HG03025 (cell line): ENCODE measurements around the gene NEU2.
"Not testable (repeated sequence)": the region's sequence is repeated elsewhere in the genome, so short reads cannot be mapped to it uniquely, and the experiment has no call there.

Source experiments
- ATAC-seq: cut with Tn5 transposase; IDR thresholded peaks from one replicate; pipeline ENCODE4 v1.9.1; 2021; ENCODE audit warnings: mild to moderate bottlenecking, moderate library complexity; ENCODE audit not compliant: unreplicated experiment, low FRiP score

Gene NEU2

GRCh38 chr2:233033672-233034071, 1.2 kb downstream of the NEU2 start:
- no peak for ATAC-seq

GRCh38 chr2:233034091-233034882, 1.8 kb downstream of the NEU2 start:
- ATAC-seq, result no peak

GRCh38 chr2:233035426-233036161, 3.1 kb downstream of the NEU2 start:
- ATAC-seq, result no peak

GRCh38 chr2:233036162-233036838, 3.8 kb downstream of the NEU2 start:
- no peak for ATAC-seq

GRCh38 chr2:233037078-233037477, 4.6 kb downstream of the NEU2 start:
- no peak for ATAC-seq

DNA sequence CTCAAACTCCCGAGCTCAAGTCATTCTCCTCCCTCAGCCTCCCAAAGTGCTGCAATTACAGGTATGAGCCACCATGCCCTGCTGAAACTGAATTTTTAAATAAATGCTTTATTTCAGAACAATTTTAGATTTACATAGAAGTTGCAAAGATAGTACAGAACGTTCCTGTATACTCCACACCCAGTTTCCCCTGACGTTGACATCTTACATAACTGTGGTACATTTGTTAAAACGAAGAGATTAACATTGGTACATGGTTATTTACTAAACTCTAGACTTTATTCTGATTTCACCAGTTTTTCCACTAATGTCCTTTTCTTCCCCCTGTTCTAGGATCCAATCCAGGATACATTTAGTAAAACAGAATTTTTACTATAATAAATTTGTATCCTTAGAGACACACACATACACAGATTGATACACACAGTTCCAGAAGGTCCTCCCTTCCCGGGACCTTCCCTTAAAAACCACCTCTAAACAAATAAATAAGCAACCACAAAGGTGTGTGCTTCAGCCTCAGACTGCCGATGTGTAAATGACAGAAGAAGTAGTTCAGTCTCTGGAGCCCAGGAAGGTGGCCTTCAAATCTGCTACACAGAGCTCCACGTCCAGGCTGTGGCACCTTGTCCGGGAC, 6.9 kb downstream of the NEU2 start:
- ATAC-seq, result no peak

DNA sequence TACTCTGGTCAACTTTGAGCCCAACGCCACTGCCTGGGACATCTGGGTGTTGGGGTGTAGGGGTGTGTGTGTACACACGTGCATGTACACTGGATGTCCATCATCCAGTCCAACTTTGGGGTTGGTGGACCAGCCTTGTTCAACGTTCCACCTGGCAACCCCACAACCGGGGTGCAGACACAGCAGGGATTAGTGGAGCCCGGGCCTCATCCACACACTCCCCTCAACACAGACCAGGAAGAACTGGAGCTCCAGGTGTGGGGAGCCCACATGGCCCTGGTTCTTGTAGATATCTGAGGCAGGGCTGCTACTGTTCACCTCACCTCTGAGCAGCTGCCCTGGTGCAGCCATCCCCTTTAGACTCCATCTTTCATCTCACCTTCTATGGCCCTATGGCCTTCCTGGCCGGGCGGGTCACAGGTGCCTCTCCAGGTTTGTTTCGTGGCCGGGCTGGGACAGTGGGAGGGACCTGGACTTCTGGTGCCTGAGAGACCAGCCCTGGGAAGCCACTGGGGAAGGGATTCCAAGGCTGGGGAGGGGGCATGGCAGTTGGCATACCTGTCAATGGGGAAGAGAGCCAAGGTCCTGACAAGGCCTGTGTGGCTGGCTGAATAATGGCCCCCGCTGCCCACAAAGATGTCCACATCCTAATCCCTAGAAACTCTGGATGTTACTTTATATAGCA, 7.5 kb downstream of the NEU2 start:
- no peak for ATAC-seq

- ATAC-seq, result no peak
These were observed 8.1 kb downstream of the NEU2 start for GRCh38 chr2:233040571-233040970.

- ATAC-seq, result no peak
These were observed 9.4 kb downstream of the NEU2 start for GRCh38 chr2:233041722-233042323.

GRCh38 chr2:233042549-233042948, 10.1 kb downstream of the NEU2 start:
- ATAC-seq, result no peak

DNA sequence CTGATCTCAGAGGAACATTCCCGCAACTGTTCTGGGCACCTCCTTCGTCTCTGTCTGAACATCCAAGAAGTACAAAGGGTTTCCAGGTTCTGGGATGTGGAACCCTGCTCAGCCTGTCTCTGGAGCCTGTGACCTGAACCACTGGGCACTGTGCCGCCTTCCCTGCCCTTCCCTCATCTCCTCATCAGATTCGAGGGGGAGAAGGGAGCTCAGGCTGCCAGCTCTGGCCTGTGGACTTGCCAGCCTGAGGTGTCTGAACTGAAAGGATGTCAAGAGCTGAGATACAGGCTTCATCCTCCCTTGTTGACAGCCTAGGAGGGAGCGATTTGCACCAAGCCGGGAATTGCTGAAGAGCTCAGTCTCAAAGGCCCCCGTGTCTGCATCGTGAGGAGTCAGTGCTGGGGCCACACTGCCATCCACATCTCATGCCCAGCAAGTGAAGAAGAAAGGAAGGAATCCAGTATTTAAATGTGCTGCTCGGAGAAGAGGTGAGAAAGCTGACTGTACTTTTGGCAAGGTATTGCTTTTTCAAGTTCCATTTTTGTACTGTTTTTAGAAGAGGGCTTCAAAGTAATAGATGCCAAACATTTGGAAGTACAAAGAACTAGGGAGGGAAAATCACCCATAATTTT, 12.6 kb downstream of the NEU2 start:
- ATAC-seq, result no peak

DNA sequence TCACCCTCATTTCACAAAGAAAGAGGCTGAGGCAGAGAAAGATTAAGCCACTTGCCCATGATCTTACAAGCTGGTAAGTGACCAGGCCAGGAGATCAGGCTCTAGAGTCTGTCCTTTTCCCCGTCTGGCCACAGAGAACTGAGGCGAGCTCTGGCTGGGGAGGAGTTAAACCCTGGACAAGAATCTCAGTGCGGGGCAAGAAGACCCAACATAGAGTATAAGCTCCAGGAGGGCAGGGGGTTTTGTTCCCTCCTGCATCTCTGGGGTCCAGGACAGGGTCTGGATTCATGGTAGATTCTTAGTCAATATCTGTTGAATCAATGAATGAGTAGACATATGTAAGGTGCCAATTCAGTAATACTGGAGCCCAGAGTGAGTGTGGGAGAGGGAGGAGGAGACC, 14.7 kb downstream of the NEU2 start:
- no peak for ATAC-seq

GRCh38 chr2:233047667-233048066, 15.2 kb downstream of the NEU2 start:
- no peak for ATAC-seq

GRCh38 chr2:233048569-233049193, 16.2 kb downstream of the NEU2 start:
- ATAC-seq, result no peak

DNA sequence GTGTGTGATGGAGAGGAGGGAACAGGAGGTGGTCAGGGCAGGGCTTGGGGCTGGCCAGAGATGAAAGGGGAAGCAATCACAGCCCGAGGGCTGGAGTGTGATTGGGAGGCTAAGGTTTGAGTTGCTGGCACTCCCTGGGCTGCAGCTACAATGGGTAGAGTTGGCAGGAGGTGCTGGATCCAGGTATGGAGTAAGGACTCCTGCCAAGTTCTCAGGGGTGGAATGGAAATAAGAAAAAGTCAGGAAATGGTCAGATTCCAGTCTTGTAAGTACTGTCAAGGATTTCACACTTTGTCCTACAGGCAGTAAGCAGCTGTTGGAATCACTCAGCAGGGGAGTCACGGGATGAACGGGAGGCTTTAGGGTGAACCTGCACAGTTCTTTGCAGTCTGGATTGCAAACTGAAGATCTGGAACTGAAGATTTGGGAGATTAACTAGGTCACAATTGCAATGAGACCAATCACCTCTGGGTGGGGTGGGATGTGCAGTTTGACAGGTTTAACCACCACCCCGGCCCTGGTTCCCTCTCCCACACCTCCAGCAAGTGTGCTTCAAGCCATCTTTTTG, 16.8 kb downstream of the NEU2 start:
- no peak for ATAC-seq

GRCh38 chr2:233051241-233052149, 19.0 kb downstream of the NEU2 start:
- ATAC-seq, result no peak

DNA sequence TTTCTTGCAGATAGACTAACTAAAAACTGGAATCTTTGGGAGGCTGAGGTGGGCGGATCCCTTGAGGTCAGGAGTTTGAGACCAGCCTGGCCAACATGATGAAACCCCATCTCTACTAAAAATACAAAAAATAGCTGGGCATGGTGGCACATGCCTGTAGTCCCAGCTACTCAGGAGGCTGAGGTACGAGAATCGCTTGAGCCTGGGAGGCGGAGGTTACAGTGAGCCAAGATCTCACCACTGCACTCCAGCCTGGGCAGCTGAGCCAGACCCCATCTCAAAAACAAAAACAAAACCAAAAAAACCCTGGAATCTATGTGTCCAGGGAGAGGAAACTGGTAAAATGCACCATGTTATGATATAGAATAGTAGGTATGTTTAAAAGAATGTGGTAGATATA, 20.0 kb downstream of the NEU2 start:
- ATAC-seq, result not testable (repeated sequence)
